Stimulated activated CD8-positive, alpha-beta memory T cell treated with anti-CD3 and anti-CD28 coated beads, Interleukin-12 subunit alpha, Interleukin-12 subunit beta, amount 100 ng/mL, for 24 hours (primary cell): ENCODE measurements around the gene SPATA45.
"Not testable (repeated sequence)": the region's sequence is repeated elsewhere in the genome, so short reads cannot be mapped to it uniquely, and the experiment has no call there.

ENCODE experiments used
- DNase-seq: peaks from one replicate; pipeline ENCODE4 v3.0.0-alpha.2; 2020; ENCODE audit errors: extremely low read depth

SPATA45 gene

DNA sequence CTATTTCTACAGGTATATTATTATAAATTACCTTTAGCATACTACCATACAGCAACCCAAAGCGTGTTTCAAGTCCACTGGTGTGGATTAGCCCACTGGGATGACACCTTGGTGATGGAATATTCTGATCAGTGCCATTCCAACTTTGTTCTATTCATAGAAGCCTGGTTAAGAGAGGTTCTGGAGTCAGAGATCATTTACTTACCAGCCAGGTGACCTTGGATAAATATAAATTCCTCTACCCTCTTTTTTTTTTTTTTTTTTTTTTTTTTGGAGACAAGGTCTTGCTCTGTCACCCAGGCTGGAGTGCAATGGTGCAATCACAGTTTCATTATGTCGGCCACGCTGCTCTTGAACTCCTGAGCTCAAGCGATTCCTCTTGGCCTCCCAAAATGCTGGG lies at the start of gene SPATA45:
Gene SPATA45, minus strand, starts transcription at position 101 of the 400 bp plus-strand sequence. CDS start 11,500 bp downstream, outside the sequence.
- no peak for DNase-seq

DNA sequence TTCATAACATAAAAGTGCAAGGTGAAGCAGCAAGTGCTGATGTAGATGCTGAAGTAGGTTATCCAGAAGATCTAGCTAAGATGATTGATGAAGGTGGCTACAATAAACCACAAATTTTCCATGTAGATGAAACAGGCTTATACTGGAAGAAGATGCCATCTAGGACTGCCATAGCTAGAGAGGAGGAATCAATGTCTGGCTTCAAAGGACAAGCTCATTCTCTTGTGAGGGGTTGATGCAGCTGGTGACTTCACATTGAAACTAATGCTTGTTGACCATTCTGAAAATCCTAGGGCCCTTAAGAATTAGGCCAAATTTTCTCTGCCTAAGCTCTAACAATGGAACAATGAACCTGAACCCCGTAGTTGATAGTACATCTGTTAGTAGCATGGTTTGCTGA lies 44.7 kb upstream of the SPATA45 start:
- DNase-seq = no peak

DNA sequence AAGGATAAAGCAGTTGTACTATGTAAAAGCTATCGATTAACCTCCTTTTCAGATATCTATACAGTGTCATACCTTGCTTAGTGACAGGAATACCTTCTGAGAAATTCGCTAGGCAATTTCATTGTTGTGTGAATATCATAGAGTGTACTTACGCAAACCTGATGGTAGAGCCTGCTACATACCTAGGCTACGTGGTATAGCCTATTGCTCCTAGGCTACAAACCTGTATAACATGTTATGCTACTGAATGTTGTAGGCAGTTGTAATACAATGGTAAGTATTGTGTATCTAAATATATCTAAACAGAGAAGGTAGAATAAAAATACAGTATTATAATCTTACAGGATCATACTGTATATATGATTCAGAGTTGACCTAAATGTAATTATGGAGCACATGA lies 37.1 kb upstream of the SPATA45 start:
- DNase-seq = no peak

DNA sequence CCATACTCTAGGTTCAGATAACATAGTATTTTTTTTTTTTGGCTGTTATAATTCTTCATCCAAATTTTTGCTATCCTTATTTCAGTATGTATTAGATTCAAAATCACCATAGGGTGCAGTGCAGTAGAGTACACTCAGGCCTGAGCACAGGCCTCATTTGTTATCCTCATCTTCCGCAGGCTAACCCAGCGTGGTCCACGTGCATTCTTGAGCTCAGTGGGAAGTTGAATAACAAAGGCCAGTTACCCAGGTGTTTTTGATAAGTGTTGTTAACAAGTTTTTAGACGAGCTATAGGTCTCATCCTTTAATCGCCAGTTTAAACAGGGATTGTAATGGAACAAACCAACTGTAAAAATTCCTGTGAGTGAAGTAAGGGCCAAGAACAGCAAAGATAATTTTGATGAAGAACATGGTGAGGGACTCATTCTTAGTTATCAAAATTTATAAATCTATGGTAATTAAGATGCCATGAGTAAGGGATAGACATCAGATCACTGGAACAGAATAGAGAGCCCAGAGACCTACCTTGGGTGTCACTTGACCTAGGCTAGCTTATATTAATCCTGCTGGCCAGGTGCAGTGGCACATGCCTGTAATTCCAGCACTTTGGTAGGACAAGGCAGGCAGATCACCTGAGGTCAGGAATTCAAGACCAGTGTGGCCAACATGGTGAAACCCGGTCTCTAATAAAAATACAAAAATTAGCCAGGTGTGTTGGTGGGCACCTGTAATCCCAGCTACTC lies 32.7 kb upstream of the SPATA45 start:
- DNase-seq = no peak

DNA sequence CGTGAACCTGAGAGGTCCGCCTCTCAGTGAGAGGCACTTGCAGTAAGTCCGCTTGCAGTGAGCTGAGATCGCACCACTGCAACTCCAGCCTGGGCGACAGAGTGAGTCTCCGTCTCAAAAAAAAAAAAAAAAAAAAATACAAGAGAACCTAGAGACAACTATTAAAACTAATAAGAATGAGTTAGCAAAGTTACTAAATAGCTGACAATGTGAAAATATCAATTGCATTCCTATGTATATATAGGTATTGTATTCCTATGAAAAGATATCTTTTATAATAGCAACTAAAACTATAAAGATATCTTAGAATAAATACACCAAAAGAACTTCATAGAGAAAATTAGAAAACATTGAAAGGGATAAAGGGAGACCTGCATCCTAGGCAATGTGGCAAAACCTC lies 31.0 kb upstream of the SPATA45 start:
- no peak for DNase-seq

DNA sequence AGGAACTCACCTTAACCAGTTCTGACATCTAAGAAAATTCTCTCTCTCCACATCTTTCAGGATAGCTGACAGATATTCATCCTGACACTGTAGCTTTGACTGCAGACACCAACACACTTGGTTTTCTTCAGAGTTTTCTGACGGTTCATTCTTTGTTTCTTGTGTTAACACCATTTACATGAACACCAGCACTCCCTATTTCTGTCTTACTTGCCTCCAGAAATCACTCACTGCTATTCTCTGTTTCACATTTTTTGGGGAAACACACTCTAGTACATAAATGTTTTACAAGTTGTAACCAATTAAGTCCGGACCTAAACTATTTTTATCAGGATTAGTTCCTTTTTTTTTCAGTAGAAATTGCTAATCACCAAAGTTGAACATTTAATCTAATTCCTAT lies 26.1 kb upstream of the SPATA45 start:
- DNase-seq = no peak

DNA sequence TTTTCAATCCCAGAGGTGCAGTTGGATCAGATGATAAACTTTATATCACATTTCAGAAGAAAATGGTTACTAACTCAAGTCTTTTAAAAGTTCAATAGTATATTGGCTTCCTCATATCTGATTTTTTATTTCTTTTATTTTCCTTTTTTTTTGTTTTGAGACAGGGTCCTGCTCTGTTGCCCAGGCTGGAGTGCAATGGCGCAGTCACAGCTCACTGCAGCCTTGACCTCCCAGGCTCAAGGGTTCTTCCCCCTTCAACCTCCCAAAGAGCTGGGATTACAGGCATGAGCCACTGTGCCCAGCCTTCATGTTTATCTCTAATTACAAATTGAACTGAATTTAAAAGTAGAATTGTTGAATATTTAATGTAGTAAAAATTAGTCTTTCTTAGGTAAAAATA lies 24.5 kb upstream of the SPATA45 start:
- DNase-seq = no peak

DNA sequence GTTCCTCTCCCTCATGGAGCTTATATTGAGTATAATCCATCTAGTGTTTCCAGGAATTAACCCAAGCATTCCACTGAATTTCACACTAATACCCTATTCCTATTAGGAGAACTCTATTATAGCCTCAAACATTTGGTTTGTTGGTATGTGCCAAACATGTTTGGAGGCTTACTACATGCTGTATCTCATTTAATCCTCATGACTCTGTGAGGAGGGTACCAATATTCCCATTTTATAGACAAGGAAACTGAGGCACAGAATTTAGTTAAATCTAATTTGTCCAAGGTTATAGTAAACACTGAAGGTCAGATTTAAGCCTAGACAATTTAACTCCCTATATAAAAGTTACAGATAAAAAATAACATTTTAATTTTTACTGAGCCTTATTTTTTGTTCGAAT lies 19.7 kb upstream of the SPATA45 start:
- no peak for DNase-seq

DNA sequence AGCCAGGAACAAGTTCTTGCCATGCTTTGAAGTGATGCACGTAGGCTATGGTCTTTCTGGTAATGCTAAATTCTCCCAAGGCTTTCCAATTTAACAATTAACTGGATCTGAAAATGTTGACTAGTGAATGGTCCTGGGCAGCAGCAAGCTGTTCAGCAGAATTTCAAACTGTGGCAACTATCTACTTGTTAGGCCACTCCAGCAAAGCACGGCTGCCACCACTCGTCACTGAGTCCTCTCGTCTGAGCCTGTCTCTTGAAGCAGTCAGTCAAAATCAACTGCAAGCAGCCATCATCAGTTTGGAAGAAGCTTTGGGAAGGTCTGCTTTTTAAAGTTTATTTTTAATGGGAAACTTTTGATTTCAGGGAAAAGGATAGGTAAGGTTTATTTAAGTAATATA lies 16.8 kb upstream of the SPATA45 start:
- no peak for DNase-seq

DNA sequence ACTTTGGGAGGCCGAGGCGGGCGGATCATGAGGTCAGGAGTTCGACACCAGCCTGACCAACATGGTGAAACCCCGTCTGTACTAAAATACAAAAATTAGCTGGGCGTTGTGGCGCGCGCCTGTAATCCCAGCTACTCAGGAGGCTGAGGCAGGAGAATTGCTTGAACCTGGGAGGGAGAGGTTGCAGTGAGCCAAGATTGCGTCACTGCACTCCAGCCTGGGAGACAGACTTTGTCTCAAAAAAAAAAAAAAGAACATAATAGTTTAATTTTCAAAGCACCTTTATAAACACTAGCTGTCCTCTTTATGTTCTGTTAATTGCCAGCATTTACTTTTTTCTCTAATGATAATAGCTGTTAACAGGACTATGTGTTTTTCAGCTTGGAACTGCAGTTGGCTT lies 15.9 kb upstream of the SPATA45 start:
- DNase-seq = not testable (repeated sequence)

DNA sequence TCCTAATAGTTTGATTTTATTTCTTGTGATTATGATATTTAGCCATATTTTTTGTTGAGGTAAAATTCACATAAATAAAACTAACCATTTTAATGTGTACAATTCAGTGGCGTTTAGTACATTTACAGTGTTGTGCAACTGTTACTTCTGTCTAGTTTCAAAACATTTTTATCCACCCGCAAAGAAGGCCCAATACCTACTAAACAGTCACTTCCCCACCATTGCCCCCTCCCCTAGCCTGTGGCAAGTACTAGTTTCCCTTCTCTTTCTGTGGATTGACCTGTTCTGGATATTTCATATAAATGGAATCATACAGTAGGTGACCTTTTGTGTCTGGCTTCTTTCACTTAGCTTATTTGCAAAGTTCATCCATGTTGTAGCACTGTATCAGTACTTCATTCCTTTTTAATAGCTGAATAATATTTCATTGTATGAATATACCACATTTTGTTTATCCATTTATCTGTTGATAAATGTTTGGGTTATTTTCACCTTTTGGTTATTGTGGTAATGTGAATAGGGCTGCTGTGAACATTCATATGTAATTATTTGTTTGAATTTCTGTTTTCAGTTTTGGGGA lies 14.8 kb upstream of the SPATA45 start:
- DNase-seq = no peak

DNA sequence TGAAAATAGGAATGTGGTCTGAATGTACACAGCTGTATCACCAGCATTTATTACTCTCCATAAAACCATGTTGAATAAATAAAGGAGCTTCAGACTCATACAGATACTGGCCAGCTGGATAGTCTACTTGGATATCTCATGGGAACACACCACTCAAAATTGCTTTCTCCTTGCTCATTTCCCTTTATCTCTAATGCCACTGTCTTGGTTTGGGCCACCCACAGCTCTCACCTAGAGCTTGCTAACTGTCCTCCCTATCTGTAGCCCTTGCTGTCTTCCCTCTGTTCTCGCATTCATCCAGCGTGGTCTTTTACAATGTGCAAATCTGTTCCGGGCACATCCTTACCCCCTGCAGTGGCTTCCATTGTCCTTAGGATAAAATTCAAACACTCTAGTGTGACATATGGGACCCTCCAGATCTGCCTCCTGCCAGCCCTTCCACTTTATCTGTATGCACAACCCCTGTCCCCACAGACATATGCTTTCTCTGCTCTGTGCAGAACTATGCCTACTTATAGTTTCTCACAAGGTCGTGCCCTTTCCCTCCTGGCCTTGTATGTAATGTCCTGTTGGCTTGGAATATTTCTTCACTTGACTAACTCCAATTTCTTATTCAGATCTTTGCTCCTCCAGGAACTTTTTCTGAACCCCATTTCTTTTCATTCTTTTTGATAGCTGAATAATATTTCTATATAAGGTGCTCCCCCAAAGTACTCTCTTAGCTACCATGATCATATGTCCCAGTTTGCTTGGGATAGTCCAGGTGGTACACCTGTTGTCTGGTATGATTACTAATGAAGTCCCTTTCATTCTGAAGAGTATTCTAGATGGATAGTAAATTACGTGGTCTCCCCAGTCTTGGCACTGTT lies 13.5 kb upstream of the SPATA45 start:
- DNase-seq = no peak

DNA sequence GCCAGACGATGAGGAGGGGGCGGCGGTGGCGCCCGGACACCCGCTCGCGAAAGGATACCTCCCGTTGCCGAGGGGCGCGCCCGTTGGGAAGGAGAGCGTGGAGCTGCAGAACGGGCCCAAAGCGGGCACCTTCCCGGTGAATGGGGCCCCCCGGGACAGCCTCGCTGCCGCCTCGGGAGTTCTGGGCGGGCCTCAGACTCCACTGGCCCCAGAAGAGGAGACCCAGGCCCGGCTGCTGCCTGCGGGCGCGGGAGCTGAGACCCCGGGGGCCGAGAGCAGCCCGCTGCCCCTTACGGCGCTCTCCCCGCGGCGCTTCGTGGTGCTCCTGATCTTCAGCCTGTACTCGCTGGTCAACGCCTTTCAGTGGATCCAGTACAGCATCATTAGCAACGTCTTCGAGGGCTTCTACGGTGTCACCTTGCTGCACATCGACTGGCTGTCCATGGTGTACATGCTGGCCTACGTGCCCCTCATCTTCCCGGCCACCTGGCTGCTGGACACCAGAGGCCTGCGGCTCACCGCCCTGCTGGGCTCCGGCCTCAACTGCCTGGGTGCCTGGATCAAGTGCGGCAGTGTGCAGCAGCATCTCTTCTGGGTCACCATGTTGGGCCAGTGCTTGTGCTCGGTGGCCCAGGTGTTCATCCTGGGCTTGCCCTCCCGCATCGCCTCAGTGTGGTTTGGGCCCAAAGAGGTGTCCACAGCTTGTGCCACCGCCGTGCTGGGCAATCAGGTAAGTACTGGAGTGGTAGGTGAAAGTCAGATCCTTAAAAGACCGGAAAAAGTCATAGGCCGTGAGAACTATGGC lies 11.2 kb upstream of the SPATA45 start:
- no peak for DNase-seq

DNA sequence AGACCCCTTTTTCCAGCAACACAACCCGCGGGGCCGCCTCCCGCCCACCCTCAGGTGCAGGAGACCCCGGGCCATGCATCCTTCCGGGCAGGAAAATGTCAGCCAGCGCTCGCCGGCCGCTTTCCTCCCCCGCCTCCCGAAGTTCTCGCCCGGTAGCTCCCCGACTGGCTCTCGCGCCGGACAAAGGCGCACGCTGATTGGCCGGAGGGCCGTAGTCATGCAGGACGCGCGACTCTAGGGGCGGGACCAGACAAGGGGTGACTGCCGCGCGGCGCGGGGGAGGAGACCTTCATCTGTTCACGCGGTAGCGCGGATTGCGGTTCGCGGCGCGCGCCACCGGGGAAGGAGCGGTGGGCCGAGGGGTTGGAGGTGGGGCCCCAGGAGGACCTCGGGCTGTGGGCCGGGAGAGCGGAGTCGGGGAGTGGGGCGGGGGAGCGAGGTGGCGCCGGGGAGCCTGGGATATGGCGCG lies 10.6 kb upstream of the SPATA45 start, which contains the start of gene FLVCR1:
Gene FLVCR1, plus strand, starts transcription at position 284 of the 469 bp plus-strand sequence. Its CDS starts 178 bp downstream, at position 462.
- peak; percentile 87 for DNase-seq

DNA sequence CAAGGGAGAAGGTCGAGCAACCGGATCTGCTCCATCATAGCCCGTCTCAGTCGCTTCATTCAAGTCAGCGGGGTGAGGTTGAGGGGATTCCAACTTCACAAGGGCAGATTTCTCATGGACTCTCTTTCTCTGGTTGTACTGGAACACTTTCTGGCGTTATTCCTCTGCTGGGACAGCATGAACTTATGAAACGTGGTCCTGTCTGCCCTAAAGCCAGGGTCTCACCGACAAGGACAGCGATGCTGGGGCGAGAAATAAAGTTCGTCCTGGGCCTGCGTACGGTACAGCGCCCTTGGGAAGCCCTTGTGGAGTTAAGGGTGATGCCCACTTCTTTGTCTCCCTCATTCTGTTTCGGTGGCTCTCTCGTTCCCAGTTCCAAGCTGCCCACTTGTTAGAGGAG lies 9.3 kb upstream of the SPATA45 start:
- DNase-seq = no peak

DNA sequence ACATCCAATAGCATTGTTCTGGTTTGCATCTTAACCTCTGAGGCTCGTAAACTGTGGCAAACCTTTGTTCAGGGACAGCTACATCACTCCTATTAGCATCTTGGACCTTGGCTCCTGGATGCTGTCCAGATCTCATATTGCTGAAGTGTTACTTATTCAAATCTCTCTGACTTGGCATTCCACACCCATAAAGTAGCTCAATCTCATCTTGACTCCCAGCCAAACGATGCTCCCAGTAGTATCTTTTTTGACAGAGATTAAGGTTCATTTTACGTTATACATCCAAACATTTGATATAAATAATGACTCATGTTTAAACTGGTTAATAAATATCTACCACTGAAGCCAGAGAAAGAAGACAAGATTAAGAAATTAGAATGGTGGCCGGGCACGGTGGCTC lies 6.2 kb upstream of the SPATA45 start:
- no peak for DNase-seq

DNA sequence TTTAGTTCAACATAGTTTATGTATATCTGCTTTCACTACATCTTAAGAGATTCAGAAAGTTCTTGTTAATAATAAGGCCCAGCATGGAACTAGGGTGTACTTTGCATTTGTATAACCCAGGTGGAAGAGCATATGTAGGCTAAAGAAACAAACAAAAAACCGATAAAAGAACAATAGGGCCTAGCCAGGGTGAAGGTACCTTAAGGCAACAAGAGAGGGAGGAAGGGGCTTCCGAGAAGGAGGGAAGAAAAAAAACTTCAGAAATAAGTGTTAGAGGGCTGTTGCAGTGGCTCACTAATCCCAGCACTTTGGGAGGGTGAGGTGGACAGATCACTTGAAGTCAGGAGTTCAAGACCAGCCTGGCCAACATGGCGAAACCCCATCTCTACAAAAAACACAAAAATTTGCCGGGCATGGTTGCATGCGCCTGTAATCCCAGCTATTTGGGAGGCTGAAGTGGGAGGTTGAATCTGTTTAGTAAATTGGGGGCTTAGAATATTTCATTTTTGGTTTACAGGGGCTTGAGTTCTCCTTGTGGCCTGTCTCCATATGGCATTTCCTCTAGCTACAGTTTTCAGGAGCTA lies 4.7 kb upstream of the SPATA45 start:
- DNase-seq = no peak

DNA sequence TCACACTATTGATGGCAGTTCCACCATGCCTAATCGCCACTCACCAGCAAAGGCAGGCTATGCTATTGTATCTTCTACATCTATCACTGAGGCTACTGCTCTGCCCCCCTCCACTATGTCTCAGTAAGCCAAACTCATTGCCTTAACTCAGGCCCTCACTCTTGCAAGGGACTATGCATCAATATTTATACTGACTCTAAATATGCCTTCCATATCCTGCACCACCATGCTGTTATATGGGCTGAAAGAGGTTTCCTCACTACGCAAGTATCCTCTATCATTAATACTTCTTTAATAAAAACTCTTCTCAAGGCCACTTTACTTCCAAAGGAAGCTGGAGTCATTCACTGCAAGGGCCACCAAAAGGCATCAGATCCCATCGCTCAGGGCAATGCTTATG lies 2.9 kb downstream of the SPATA45 start:
- not testable (repeated sequence) for DNase-seq

DNA sequence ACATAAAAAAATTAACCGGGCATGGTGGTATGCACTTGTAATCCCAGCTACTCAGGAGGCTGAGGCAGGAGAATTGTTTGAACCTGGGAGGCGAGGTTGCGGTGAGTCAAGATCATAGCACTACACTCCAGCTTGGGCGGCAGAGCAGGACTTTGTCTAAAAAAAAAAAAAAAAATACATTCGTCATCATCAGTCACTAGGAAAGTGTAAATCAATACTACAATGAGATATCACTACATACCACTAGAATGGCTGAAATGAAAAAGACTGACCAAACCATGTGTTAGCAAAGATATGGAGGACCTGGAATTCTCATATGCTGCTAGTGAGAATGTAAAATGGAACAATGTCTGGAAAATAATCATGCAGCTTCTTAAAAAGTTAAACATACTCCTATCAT lies 9.3 kb downstream of the SPATA45 start:
- no peak for DNase-seq

DNA sequence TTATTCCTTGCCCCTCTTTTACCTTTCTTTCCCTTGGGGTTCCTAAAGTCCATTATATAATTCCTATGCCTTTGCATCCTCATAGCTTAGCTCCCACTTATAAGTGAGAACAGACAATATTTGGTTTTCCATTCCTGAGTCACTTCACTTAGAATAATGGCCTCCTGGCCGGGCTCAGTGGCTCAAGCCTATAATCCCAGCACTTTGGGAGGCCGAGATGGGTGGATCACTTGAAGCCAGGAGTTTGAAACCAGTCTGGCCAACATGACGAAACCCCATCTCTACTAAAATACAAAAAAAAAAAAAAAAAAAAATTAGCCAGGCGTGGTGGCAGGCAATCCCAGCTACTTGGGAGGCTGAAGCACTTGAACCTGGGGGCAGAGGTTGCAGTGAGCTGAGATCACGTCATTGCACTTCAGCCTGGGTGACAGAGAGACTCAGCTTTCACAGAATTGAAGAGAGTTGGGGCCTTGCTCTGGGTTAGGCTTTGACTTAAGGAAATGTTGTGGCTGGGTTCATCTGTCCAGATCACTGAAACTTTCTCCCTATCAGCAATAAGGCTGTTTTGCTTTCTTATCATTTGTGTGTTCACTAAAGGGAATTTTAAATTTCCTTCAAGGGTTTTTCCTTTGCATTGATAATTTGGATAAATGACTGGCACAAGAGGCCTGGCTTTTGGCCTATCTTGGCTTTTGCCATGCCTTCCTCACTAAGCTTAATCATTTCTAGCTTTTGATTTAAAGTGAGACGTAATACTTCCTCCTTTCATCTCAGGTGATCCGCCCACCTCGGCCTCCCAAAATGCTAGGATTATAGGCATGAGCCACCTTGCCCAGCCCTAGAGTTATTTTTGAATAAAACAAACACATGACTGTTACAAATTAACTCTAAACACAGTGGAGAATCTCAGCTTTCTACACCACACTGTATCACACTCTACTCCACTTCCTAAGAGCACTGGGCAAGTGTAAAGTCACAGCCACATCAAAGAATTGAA lies 13.9 kb downstream of the SPATA45 start:
- not testable (repeated sequence) for DNase-seq
